GM19035 (cell line): ENCODE measurements around the gene NDST3.

Source experiments
- ATAC-seq: cut with Tn5 transposase; IDR thresholded peaks from one replicate; pipeline ENCODE4 v1.9.1; 2021; ENCODE audit not compliant: unreplicated experiment

The NDST3 gene

DNA sequence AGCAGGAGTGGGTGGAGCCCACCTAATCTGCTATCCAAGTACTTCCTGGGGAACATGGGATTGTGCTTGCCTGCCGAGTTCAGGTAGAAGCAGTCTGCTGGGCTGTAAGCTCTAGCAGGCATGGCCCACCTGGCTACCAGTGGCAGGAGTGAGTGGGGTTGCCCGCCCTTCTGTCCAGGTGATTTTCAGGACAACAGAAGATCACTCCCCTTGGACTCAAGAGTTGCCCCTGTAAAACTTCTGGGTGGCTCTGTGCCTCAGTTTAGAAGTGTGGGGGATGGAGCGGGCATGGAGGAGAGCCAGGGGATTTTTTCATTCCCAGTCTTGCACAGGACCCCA lies 43.5 kb downstream of the NDST3 start:
- no peak for ATAC-seq

GRCh38 chr4:118081434-118081833 lies 47.1 kb downstream of the NDST3 start:
- ATAC-seq, result no peak

DNA sequence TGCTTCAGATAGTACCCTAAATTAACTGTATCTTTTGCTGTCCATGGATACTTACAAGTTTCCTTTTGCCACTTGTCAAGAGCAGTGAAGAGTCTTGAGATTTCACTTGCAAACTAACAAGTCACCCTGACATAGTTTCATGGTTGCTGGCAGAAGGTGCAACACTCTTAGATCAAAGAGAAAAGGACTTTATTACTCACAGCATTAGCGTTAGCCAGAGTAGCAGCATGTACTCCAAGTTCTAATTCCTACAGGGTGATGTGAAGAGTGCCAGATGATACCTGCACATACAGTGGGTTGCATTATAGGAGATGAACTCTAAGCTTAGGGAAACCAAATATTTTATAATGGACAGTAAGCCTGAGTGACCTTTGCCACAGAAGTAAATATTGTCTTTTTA lies 47.9 kb downstream of the NDST3 start:
- no peak for ATAC-seq

- ATAC-seq, result no peak
Measured at GRCh38 chr4:118085700-118086099, 51.4 kb downstream of the NDST3 start.

- no peak for ATAC-seq
Measured at GRCh38 chr4:118086344-118086743, 52.1 kb downstream of the NDST3 start.

DNA sequence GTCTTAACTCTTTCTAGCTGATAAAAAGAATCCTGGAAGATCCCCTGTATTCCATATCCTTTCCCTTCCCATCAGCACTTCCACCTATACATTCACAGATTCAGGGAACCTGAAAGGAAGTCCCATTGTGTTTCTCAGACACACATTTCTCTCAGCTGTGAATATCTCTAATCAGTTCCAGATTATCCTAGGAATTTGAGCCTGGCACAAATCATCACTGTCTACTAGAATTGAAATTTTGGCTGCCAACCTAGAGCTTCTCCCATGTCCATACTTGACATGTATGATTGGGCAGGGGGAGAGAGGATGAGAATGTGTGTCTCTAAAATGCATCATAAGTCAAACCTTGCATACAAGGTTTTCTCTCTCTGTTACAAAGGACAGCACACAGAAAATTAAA lies 53.1 kb downstream of the NDST3 start:
- no peak for ATAC-seq

DNA sequence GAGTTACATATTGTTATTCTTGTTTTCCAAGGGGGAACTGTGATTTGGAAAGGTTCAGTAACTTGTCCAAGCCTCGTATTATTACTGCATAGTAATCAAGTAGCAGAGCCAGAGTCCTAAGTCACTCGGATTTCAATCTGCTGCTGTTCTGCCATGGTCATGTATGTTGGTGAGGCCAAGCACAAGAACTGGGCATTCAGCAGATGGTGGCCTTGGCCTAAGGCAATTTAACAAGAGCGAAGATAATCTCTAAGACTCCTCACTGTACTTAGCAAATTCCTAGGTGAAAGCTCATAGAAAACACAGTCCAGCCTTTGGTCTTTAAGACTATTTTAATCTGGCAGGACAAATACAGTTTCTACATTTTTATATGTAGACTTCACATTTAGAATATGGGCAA lies 64.8 kb downstream of the NDST3 start:
- no peak for ATAC-seq

GRCh38 chr4:118102195-118102594 lies 67.9 kb downstream of the NDST3 start:
- ATAC-seq, result no peak

- ATAC-seq, result no peak
Measured at GRCh38 chr4:118112117-118113046, 78.1 kb downstream of the NDST3 start.

DNA sequence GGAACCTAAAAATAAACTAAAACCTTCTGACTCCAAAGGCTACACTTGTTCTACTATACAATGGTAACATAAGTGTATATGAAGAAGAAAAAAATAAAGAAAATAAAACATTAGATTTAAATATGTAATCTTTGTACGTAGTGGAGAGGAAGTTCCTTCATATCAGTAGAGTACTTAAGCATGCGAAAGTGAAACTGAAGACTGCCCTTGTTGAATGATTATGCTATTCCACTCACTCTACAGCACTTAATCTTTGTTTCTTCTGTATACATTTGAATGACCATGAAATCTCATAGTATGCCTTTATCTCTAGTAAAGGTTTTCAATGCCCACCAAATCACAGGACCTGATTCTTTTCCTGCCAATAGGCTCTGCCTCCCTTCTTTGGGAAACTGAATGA lies 78.9 kb downstream of the NDST3 start:
- ATAC-seq, result peak; percentile 84

DNA sequence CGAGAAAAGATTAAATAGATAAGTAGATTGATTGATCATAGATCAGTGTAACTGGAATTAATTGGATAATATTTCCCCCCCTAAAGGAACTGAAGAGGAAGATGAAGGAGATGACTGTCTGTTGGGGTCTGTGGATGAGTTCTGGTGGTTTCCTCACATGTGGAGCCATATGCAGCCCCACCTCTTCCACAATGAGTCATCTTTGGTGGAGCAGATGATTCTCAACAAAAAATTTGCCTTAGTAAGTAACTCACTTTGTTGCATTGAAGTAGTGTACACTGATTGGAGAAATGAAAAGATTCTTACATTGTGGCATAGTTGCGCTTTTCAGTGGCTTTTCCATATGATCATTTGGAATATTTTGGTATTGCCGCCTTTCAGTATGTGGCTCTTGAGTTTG lies 80.4 kb downstream of the NDST3 start:
- no peak for ATAC-seq

GRCh38 chr4:118120120-118120760 lies 86.0 kb downstream of the NDST3 start:
- ATAC-seq, result no peak

- no peak for ATAC-seq
Measured at GRCh38 chr4:118124997-118125396, 90.7 kb downstream of the NDST3 start.

GRCh38 chr4:118139241-118139640 lies 105.0 kb downstream of the NDST3 start:
- no peak for ATAC-seq

DNA sequence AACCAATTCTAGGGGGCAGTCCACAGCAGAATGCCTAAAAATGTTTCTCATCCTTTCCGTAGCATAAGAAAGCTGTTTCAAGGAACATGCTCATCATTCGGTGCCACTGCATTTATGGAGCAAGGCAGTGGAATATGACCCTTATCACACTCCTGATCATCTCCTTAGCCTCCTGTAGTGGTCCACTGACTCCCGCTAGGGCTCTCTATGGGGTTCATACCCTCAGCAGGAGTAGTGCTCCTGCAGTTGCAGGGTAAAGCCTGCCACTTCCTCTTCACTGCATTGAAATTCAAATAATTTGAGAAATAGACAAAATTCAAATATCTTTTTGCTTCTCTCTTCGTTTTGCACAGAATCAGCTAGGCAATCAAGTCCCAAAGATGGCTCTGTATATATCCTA lies 107.0 kb downstream of the NDST3 start:
- ATAC-seq, result no peak

- no peak for ATAC-seq
Measured at GRCh38 chr4:118154649-118155048, 120.4 kb downstream of the NDST3 start.

- no peak for ATAC-seq
Measured at GRCh38 chr4:118155516-118155915, 121.2 kb downstream of the NDST3 start.

DNA sequence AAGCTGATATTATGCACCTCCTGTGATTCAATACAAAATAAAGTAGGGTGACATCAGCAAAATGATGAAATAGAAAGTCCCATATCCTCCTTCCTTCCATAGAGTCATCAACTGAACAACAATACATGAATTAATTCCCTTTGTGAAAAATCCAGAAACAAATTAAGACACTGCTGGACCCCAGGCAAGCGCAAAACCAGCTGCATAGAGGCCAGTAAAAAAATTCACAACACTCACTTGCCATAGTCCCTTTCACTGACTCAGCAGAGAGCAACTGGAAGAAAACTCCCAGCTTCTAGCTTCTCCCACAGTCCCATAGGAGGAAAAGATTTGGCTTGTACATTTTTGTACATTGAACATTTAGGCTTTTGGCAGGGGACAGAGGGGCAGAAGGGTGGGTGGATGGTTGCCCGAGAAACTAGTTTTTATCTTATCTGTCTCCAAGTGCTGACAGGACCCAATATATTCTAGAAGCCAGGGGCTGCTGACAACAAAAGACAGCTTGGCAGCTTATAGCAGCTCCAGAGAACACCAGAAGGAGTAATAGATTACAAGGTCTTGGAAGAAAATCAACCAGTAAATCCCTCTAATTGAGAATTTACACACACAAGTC lies 124.6 kb downstream of the NDST3 start:
- no peak for ATAC-seq

DNA sequence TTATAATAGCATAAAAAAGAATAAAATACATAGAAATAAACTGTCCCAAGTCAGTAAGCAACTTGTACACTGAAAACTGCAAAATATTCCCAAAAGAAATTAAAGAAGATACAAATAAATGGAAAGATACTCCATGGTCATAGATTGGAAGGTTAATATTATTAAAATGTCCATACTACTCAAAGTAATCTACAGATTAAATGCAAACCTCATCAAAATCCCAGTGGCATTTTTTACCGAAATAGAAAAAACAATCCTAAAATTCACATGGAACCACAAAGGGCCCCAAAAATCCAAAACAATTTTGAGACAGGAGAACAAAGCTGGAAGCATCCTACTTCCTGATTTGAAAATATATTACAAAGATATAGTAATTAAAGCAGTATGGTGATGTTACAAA lies 133.0 kb downstream of the NDST3 start:
- ATAC-seq, result no peak

DNA sequence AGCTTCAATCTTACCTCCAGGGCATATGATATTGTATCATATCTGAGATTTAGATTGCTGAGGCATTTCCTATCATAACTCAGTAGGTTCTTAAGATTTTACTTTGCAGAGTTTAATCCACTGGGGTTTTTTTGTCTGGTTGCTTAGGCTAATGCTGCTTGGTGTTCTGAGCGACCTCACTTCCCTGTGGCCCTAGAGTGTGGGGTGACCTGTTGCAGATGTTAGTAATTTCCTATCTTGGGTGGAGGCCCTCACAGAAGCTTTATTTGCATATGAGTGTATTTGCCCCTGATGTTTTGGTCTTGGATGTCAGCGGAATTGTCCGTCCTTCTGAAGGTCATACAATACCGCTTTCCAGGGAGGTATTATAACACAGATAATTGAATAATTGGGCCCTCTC lies 137.1 kb downstream of the NDST3 start:
- ATAC-seq, result no peak

DNA sequence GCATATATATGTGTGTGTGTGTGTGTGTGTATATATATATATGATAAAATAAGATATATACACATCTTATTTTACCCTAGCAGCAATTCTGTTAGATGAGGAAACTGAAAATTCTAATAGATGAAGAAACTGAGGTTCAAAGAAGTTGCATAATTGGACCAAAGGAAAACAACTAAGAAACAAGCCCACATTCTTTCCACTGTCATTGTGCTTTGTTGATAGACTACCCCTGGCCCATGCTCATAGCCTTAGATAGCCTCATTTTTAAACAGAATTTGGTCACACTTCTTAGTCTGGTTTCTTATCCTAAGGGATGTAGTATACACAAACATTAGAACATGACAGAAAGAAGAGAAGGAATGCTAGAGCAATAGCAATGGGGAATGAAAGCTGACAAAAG lies 138.8 kb downstream of the NDST3 start:
- ATAC-seq, result no peak
